ENCODE data around the gene LRRC59.

LRRC59 gene

DNA sequence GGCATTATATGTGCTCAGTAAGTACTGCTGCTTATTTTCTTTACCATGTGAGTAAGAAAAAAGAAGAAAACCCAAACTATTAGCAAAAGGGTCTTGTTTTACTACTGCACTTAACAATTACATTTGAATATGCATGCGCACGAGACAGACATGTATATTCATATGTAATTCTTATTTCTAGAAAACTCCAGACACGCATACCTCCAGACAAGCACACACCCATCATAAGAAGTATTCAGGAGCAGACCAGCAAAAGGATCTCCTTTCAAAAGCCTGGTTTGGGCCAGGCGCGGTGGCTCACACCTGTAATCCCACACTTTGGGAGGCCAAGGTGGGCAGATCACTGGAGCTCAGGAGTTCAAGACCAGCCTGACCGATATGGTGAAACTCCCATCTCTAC, 7.8 kb downstream of the LRRC59 start:
- peaks cover 49 to 95% (median 75%) of the 10 kb centered on the region in 4 experiments for H3K36me3 ChIP-seq (ENCODE audit: control insufficient read depth in 4 of 4, insufficient read depth in 4 of 4, low read length in 3 of 4)
- H3K9me3 ChIP-seq (ENCODE audit: control extremely low read depth in 1 of 5, control insufficient read depth in 4 of 5, insufficient read depth in 2 of 5, low read depth in 1 of 5, low read length in 4 of 5) = no peaks in the 10 kb centered on the region
- H3K27ac ChIP-seq (ENCODE audit: insufficient read depth in 1 of 2, low read depth in 1 of 2, low read length in 2 of 2, poor library complexity in 1 of 2, severe bottlenecking in 2 of 2) = no peak overlapping the region
- H3K27me3 ChIP-seq (replicated peaks in 2 of 5; ENCODE audit: control insufficient read depth in 4 of 5, insufficient read depth in 5 of 5, low read length in 4 of 5) = no peaks in the 10 kb centered on the region
- WGBS (ENCODE audit: insufficient coverage) = no CpG with 5 or more reads among the region's 6 CpGs
- POLR2A ChIA-PET = interaction anchor here (1.6 kb wide), 1 partner anchor 8 kb away, joined by 3 read pairs; the partner anchor contains the start of gene LRRC59
- no peak overlapping the region for H3K4me3 ChIP-seq (ENCODE audit: control insufficient read depth in 1 of 7, extremely low read depth in 1 of 7, insufficient read depth in 4 of 7, low read depth in 2 of 7, low read length in 6 of 7)
- no peaks in the 10 kb centered on the region for H3K4me1 ChIP-seq (ENCODE audit: control extremely low read depth in 1 of 4, control insufficient read depth in 4 of 4, insufficient read depth in 4 of 4, low read length in 3 of 4)
- no peak for DNase-seq
- CTCF ChIA-PET = interaction anchor here (0.6 to 10.9 kb wide), 4 partner anchors 8 to 28 kb away, joined by 3 to 79 read pairs (median 10); no protein-coding TSS in a partner anchor

DNA sequence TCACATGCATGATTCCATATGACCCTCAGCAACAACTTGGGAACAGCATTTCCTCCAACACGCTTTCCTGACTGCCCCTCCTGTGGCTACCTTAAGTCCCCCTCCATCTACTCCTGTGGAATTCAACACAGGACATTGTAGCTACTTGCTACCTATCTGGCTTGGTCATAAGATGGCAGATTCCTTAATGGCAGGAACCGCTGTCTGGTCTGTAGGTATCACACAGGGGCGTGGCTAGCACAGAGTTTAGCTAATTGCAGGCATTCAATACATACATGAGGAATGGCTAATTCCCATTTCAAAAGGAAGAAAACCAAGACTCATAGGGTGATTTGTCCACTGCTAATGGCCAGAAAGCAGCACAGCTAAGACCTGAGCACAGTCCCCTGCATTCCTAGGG, 8.6 kb downstream of the LRRC59 start:
- ChIA-PET POLR2A (interaction anchor here (1.6 kb wide), 1 partner anchor 9 kb away, joined by 3 read pairs; the partner anchor contains the start of gene LRRC59), CTCF (interaction anchor here (1.4 kb wide), 1 partner anchor 9 kb away, joined by 3 read pairs; no protein-coding TSS in a partner anchor)
- H3K9me3 ChIP-seq (ENCODE audit: control extremely low read depth in 1 of 5, control insufficient read depth in 4 of 5, insufficient read depth in 2 of 5, low read depth in 1 of 5, low read length in 4 of 5) = no peaks in the 10 kb centered on the region
- WGBS (ENCODE audit: insufficient coverage) = 98% methylated on average over 3 of the region's 3 CpGs
- no peaks in the 10 kb centered on the region for H3K4me1 ChIP-seq (ENCODE audit: control extremely low read depth in 1 of 4, control insufficient read depth in 4 of 4, insufficient read depth in 4 of 4, low read length in 3 of 4)
- no peaks in the 10 kb centered on the region for H3K27me3 ChIP-seq (replicated peaks in 2 of 5; ENCODE audit: control insufficient read depth in 4 of 5, insufficient read depth in 5 of 5, low read length in 4 of 5)
- H3K36me3 ChIP-seq (ENCODE audit: control insufficient read depth in 4 of 4, insufficient read depth in 4 of 4, low read length in 3 of 4) = peaks cover 48 to 95% (median 72%) of the 10 kb centered on the region in 4 experiments
- H3K4me3 ChIP-seq (ENCODE audit: control insufficient read depth in 1 of 7, extremely low read depth in 1 of 7, insufficient read depth in 4 of 7, low read depth in 2 of 7, low read length in 6 of 7) = no peak overlapping the region
- DNase-seq = no peak
- H3K27ac ChIP-seq (ENCODE audit: insufficient read depth in 1 of 2, low read depth in 1 of 2, low read length in 2 of 2, poor library complexity in 1 of 2, severe bottlenecking in 2 of 2) = no peak overlapping the region

DNA sequence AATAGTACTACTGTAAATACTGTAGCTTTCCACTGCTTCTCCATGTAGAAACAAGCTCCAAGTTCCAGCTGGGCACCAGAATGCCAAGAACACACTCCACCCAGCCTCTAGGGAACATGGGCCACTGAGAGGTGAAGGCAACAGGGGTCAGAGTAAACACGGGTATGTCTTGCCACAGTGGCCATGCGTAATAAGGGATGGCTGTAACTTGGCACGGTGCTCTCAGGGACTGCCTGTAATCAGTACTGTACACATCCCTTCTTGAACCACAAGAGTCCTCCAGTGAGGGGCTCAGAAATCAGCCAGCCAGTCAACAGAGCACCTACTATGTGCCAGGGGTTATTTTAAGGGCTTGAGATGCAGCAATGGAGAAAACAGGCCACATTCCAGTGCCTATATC, 10.8 kb downstream of the LRRC59 start:
- H3K36me3 ChIP-seq (ENCODE audit: control insufficient read depth in 4 of 4, insufficient read depth in 4 of 4, low read length in 3 of 4) = peaks cover 39 to 95% (median 72%) of the 10 kb centered on the region in 4 experiments
- WGBS (ENCODE audit: insufficient coverage) = 100% methylated on average over 3 of the region's 3 CpGs
- no peak overlapping the region for H3K4me3 ChIP-seq (ENCODE audit: control insufficient read depth in 1 of 7, extremely low read depth in 1 of 7, insufficient read depth in 4 of 7, low read depth in 2 of 7, low read length in 6 of 7)
- no peaks in the 10 kb centered on the region for H3K4me1 ChIP-seq (ENCODE audit: control extremely low read depth in 1 of 4, control insufficient read depth in 4 of 4, insufficient read depth in 4 of 4, low read length in 3 of 4)
- H3K9me3 ChIP-seq (ENCODE audit: control extremely low read depth in 1 of 5, control insufficient read depth in 4 of 5, insufficient read depth in 2 of 5, low read depth in 1 of 5, low read length in 4 of 5) = no peaks in the 10 kb centered on the region
- H3K27me3 ChIP-seq (replicated peaks in 2 of 5; ENCODE audit: control insufficient read depth in 4 of 5, insufficient read depth in 5 of 5, low read length in 4 of 5) = no peaks in the 10 kb centered on the region
- H3K27ac ChIP-seq (ENCODE audit: insufficient read depth in 1 of 2, low read depth in 1 of 2, low read length in 2 of 2, poor library complexity in 1 of 2, severe bottlenecking in 2 of 2) = no peak overlapping the region
- ChIA-PET POLR2A (no interaction called here), CTCF (interaction anchor here (1.1 to 1.5 kb wide), 3 partner anchors 10 to 24 kb away, joined by 3 to 7 read pairs (median 3); no protein-coding TSS in a partner anchor)
- DNase-seq = no peak

DNA sequence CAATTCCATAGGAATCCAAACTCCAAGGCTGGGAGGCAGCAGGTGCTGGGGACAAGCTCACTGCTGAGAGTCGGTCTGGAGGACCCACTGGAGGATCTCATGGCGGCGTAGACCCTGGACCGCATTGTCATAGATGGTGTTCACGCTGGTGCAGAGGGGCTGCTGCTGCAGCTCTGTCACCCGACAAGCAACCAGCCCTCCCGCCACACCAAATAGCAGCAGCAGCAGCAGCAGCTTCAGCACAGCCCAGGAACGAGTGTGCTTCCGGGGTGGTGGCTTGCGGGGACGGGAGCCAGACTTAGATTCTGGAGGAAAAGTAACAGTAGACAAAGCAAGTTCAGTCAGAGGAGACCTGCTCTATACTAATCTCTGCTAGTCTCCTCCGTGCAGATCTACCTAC, 14.4 kb downstream of the LRRC59 start:
- POLR2A ChIA-PET = no interaction called here
- CTCF ChIA-PET = interaction anchor here (1.2 to 9.9 kb wide), 2 partner anchors 12 to 15 kb away, joined by 5 to 79 read pairs; partner anchors contain the start of gene LRRC59

DNA sequence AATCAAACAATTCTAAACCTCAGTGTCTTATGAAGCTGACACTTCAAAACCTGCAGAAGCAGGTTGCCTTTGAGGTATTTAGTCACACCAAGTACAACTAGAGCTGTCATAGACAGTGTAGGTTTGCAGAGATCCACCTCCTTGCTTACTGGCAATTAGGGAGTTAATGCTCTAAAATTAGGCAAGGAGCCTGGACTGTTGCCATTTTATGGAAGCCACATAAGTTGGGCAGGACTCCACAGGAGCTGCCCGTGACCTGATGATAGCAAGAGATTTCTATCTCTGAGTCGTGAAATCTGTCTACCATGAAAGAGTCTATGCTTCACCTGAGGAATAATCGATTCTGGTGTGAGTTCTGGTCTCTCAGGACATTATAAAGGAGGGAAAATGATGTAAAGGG, 15.4 kb downstream of the LRRC59 start:
- Histone ChIP-seq H3K4me1 (ENCODE audit: control extremely low read depth in 1 of 4, control insufficient read depth in 4 of 4, insufficient read depth in 4 of 4, low read length in 3 of 4) (no peaks in the 10 kb centered on the region), H3K9me3 (ENCODE audit: control extremely low read depth in 1 of 5, control insufficient read depth in 4 of 5, insufficient read depth in 2 of 5, low read depth in 1 of 5, low read length in 4 of 5) (no peaks in the 10 kb centered on the region), H3K27me3 (replicated peaks in 2 of 5; ENCODE audit: control insufficient read depth in 4 of 5, insufficient read depth in 5 of 5, low read length in 4 of 5) (no peaks in the 10 kb centered on the region), H3K36me3 (ENCODE audit: control insufficient read depth in 4 of 4, insufficient read depth in 4 of 4, low read length in 3 of 4) (peaks cover 20 to 84% (median 67%) of the 10 kb centered on the region in 4 experiments), H3K27ac (ENCODE audit: insufficient read depth in 1 of 2, low read depth in 1 of 2, low read length in 2 of 2, poor library complexity in 1 of 2, severe bottlenecking in 2 of 2) (no peak overlapping the region), H3K4me3 (ENCODE audit: control insufficient read depth in 1 of 7, extremely low read depth in 1 of 7, insufficient read depth in 4 of 7, low read depth in 2 of 7, low read length in 6 of 7) (no peak overlapping the region)
- ChIA-PET CTCF (interaction anchor here (1.2 to 9.9 kb wide), 5 partner anchors 13 to 33 kb away, joined by 3 to 79 read pairs (median 5); partner anchors contain the start of gene LRRC59), POLR2A (no interaction called here)
- DNase-seq = no peak
- 74% methylated on average over 3 of the region's 3 CpGs for WGBS (ENCODE audit: insufficient coverage)

More for the DNA sequence above, 14.4 kb downstream of the LRRC59 start:
- no peaks in the 10 kb centered on the region for H3K4me1 ChIP-seq (ENCODE audit: control extremely low read depth in 1 of 4, control insufficient read depth in 4 of 4, insufficient read depth in 4 of 4, low read length in 3 of 4)
- no peak overlapping the region for H3K27ac ChIP-seq (ENCODE audit: insufficient read depth in 1 of 2, low read depth in 1 of 2, low read length in 2 of 2, poor library complexity in 1 of 2, severe bottlenecking in 2 of 2)
- no peak overlapping the region for H3K4me3 ChIP-seq (ENCODE audit: control insufficient read depth in 1 of 7, extremely low read depth in 1 of 7, insufficient read depth in 4 of 7, low read depth in 2 of 7, low read length in 6 of 7)
- peaks cover 29 to 94% (median 77%) of the 10 kb centered on the region in 4 experiments for H3K36me3 ChIP-seq (ENCODE audit: control insufficient read depth in 4 of 4, insufficient read depth in 4 of 4, low read length in 3 of 4)
- no peaks in the 10 kb centered on the region for H3K27me3 ChIP-seq (replicated peaks in 2 of 5; ENCODE audit: control insufficient read depth in 4 of 5, insufficient read depth in 5 of 5, low read length in 4 of 5)
- WGBS (ENCODE audit: insufficient coverage) = 100% methylated on average over 12 of the region's 12 CpGs
- no peak for DNase-seq
- no peaks in the 10 kb centered on the region for H3K9me3 ChIP-seq (ENCODE audit: control extremely low read depth in 1 of 5, control insufficient read depth in 4 of 5, insufficient read depth in 2 of 5, low read depth in 1 of 5, low read length in 4 of 5)

DNA sequence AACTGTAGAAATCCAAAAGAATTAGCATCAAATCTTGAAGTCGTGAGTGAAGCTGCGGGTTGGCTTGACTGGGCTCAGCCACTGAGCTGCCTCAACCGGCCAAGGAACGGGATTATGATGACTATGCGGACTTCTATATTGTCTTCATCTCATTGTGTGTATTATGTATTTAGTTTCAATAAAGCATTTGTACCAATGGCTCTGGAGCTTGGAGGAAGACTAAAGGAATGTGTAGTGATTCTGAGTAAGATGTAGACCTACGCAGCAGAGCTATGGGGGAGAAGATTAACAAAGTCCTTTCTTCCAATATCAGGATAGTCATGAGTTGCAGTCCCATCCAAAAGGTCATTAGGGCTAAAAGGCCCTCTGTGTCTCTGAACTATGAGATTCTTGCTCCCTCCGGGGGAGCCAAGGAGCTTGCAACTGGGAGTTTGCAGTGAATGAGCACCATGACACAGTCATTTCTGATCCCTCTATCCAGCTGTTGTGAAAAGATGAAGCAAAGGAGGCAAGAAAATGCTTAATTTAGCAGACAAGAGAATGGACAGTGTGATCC, 16.0 kb downstream of the LRRC59 start:
- CTCF ChIA-PET = interaction anchor here (1.3 to 9.9 kb wide), 5 partner anchors 11 to 32 kb away, joined by 3 to 79 read pairs (median 4); partner anchors contain the start of gene LRRC59
- POLR2A ChIA-PET = no interaction called here

More for the DNA sequence above, 16.0 kb downstream of the LRRC59 start:
- no peaks in the 10 kb centered on the region for H3K9me3 ChIP-seq (ENCODE audit: control extremely low read depth in 1 of 5, control insufficient read depth in 4 of 5, insufficient read depth in 2 of 5, low read depth in 1 of 5, low read length in 4 of 5)
- no peak overlapping the region for H3K27ac ChIP-seq (ENCODE audit: insufficient read depth in 1 of 2, low read depth in 1 of 2, low read length in 2 of 2, poor library complexity in 1 of 2, severe bottlenecking in 2 of 2)
- no peaks in the 10 kb centered on the region for H3K4me1 ChIP-seq (ENCODE audit: control extremely low read depth in 1 of 4, control insufficient read depth in 4 of 4, insufficient read depth in 4 of 4, low read length in 3 of 4)
- DNase-seq = no peak
- H3K27me3 ChIP-seq (replicated peaks in 2 of 5; ENCODE audit: control insufficient read depth in 4 of 5, insufficient read depth in 5 of 5, low read length in 4 of 5) = no peaks in the 10 kb centered on the region
- H3K36me3 ChIP-seq (ENCODE audit: control insufficient read depth in 4 of 4, insufficient read depth in 4 of 4, low read length in 3 of 4) = peaks cover 16 to 84% (median 62%) of the 10 kb centered on the region in 4 experiments
- WGBS (ENCODE audit: insufficient coverage) = no CpG with 5 or more reads among the region's 7 CpGs
- no peak overlapping the region for H3K4me3 ChIP-seq (ENCODE audit: control insufficient read depth in 1 of 7, extremely low read depth in 1 of 7, insufficient read depth in 4 of 7, low read depth in 2 of 7, low read length in 6 of 7)

All from common myeloid progenitor, CD34-positive (primary cell).